ENCODE data around the gene SEL1L. TPM values are rescaled to one million over a fixed set of nuclear protein-coding genes. Genes with fewer than 3 reads are reported as not detected.

Gene SEL1L
- total and polyA plus RNA-seq, 4 donors: 13.2 to 101 (median 49.2) TPM

- Histone ChIP-seq H3K4me1 (ENCODE audit: control insufficient read depth in 5 of 5, insufficient read depth in 5 of 5, low read length in 5 of 5) (no peaks in the 10 kb centered on the region), H3K36me3 (ENCODE audit: control insufficient read depth in 4 of 4, insufficient read depth in 4 of 4, low read length in 4 of 4) (no peaks in the 10 kb centered on the region), H3K4me3 (no peak overlapping the region), H3K27me3 (ENCODE audit: control insufficient read depth in 3 of 3, insufficient read depth in 3 of 3, low read length in 2 of 3) (no peaks in the 10 kb centered on the region), H3K9me3 (ENCODE audit: control insufficient read depth in 4 of 4, insufficient read depth in 3 of 4, low read length in 3 of 4) (peaks cover 0 to 3% (median 0%) of the 10 kb centered on the region in 4 donors), H3K9ac (ENCODE audit: insufficient read depth in 1 of 2, low read length in 2 of 2) (no peak overlapping the region), H3K27ac (ENCODE audit: low read depth in 1 of 2, low read length in 1 of 2) (no peak overlapping the region)
- ATAC-seq (ENCODE audit: insufficient read depth, low FRiP score) (no peak), DNase-seq (no peak)
- TF ChIP-seq CTCF (IDR thresholded peaks at IDR 0.05; ENCODE audit: control extremely low read depth, extremely low read depth): no peak
- WGBS, 2 donors: 84 to 85% methylated on average over 1 of the region's 1 CpG
These were observed 23.5 kb upstream of the SEL1L start for GRCh38 chr14:81557146-81557545.

- Histone ChIP-seq H3K27ac (ENCODE audit: low read depth in 1 of 2, low read length in 1 of 2) (no peak overlapping the region), H3K9me3 (ENCODE audit: control insufficient read depth in 4 of 4, insufficient read depth in 3 of 4, low read length in 3 of 4) (peaks cover 0 to 3% (median 0%) of the 10 kb centered on the region in 4 donors), H3K27me3 (ENCODE audit: control insufficient read depth in 3 of 3, insufficient read depth in 3 of 3, low read length in 2 of 3) (no peaks in the 10 kb centered on the region), H3K36me3 (ENCODE audit: control insufficient read depth in 4 of 4, insufficient read depth in 4 of 4, low read length in 4 of 4) (no peaks in the 10 kb centered on the region), H3K4me3 (no peak overlapping the region), H3K4me1 (ENCODE audit: control insufficient read depth in 5 of 5, insufficient read depth in 5 of 5, low read length in 5 of 5) (no peaks in the 10 kb centered on the region), H3K9ac (ENCODE audit: insufficient read depth in 1 of 2, low read length in 2 of 2) (no peak overlapping the region)
- DNase-seq: no peak
- no peak for TF ChIP-seq CTCF (IDR thresholded peaks at IDR 0.05; ENCODE audit: control extremely low read depth, extremely low read depth)
- WGBS, 2 donors: 85 to 93% methylated on average over 2 of the region's 2 CpGs
- ATAC-seq (ENCODE audit: insufficient read depth, low FRiP score): no peak
These were observed 22.0 kb upstream of the SEL1L start for GRCh38 chr14:81555684-81556083.

- TF ChIP-seq CTCF (IDR thresholded peaks at IDR 0.05; ENCODE audit: control extremely low read depth, extremely low read depth): no peak
- Histone ChIP-seq H3K9ac (ENCODE audit: insufficient read depth in 1 of 2, low read length in 2 of 2) (no peak overlapping the region), H3K4me1 (ENCODE audit: control insufficient read depth in 5 of 5, insufficient read depth in 5 of 5, low read length in 5 of 5) (no peaks in the 10 kb centered on the region), H3K9me3 (ENCODE audit: control insufficient read depth in 4 of 4, insufficient read depth in 3 of 4, low read length in 3 of 4) (peaks cover 0 to 3% (median 0%) of the 10 kb centered on the region in 4 donors), H3K36me3 (ENCODE audit: control insufficient read depth in 4 of 4, insufficient read depth in 4 of 4, low read length in 4 of 4) (no peaks in the 10 kb centered on the region), H3K27me3 (ENCODE audit: control insufficient read depth in 3 of 3, insufficient read depth in 3 of 3, low read length in 2 of 3) (no peaks in the 10 kb centered on the region), H3K4me3 (no peak overlapping the region), H3K27ac (ENCODE audit: low read depth in 1 of 2, low read length in 1 of 2) (no peak overlapping the region)
- ATAC-seq (ENCODE audit: insufficient read depth, low FRiP score) (no peak), DNase-seq (no peak)
- WGBS, 2 donors: 63 to 75% methylated on average over 4 of the region's 4 CpGs
These were observed 21.4 kb upstream of the SEL1L start for GRCh38 chr14:81555051-81555450.

GRCh38 chr14:81551471-81551870 lies 17.8 kb upstream of the SEL1L start:
- no peaks in the 10 kb centered on the region for H3K36me3 ChIP-seq (ENCODE audit: control insufficient read depth in 4 of 4, insufficient read depth in 4 of 4, low read length in 4 of 4)
- DNase-seq: no peak
- ATAC-seq (ENCODE audit: insufficient read depth, low FRiP score): no peak
- no peaks in the 10 kb centered on the region for H3K4me1 ChIP-seq (ENCODE audit: control insufficient read depth in 5 of 5, insufficient read depth in 5 of 5, low read length in 5 of 5)
- H3K27me3 ChIP-seq (ENCODE audit: control insufficient read depth in 3 of 3, insufficient read depth in 3 of 3, low read length in 2 of 3): no peaks in the 10 kb centered on the region
- H3K27ac ChIP-seq (ENCODE audit: low read depth in 1 of 2, low read length in 1 of 2): no peak overlapping the region
- no peak for TF ChIP-seq CTCF (IDR thresholded peaks at IDR 0.05; ENCODE audit: control extremely low read depth, extremely low read depth)
- WGBS, 2 donors: 94 to 95% methylated on average over 3 of the region's 3 CpGs
- no peaks in the 10 kb centered on the region for H3K9me3 ChIP-seq (ENCODE audit: control insufficient read depth in 4 of 4, insufficient read depth in 3 of 4, low read length in 3 of 4)
- no peak overlapping the region for H3K9ac ChIP-seq (ENCODE audit: insufficient read depth in 1 of 2, low read length in 2 of 2)
- no peak overlapping the region for H3K4me3 ChIP-seq

All from lung (tissue), 12 donors.